Glutamatergic neuron (in vitro differentiated cells): ENCODE measurements around the gene GATA5. TPM values are rescaled to one million over a fixed set of nuclear protein-coding genes. Genes with fewer than 3 reads are reported as not detected.

Experiments used
- DNase-seq: peaks from one replicate; pipeline ENCODE4 v3.0.0; 2022
- H3K27ac Mint-ChIP-seq: one replicate; pipeline ENCODE4 v1.8.0; 2020; ENCODE audit warnings: mild to moderate bottlenecking, mixed read lengths, inconsistent platforms; ENCODE audit not compliant: unreplicated experiment
- H3K27me3 Mint-ChIP-seq: one replicate; pipeline ENCODE4 v1.8.0; 2020; ENCODE audit warnings: mild to moderate bottlenecking, moderate library complexity, mixed read lengths, inconsistent platforms; ENCODE audit not compliant: unreplicated experiment
- H3K36me3 Mint-ChIP-seq: one replicate; pipeline ENCODE4 v1.8.0; 2020; ENCODE audit warnings: mild to moderate bottlenecking, mixed read lengths, inconsistent platforms; ENCODE audit not compliant: unreplicated experiment
- H3K4me1 Mint-ChIP-seq: one replicate; pipeline ENCODE4 v1.8.0; 2020; ENCODE audit warnings: mild to moderate bottlenecking, low read depth, mixed read lengths, inconsistent platforms; ENCODE audit not compliant: unreplicated experiment
- H3K4me3 Mint-ChIP-seq: one replicate; pipeline ENCODE4 v1.8.0; 2020; ENCODE audit warnings: mild to moderate bottlenecking, mixed read lengths, inconsistent platforms; ENCODE audit not compliant: unreplicated experiment
- H3K9me3 Mint-ChIP-seq: one replicate; pipeline ENCODE4 v1.8.0; 2020; ENCODE audit warnings: mild to moderate bottlenecking, moderate library complexity, mixed read lengths, inconsistent platforms; ENCODE audit not compliant: unreplicated experiment
- total RNA-seq: library from RNA; stranded (reverse); fragmentation: NEBNext Ultra II Directional; extraction: Animal tissue kit (Norgen Biotek cat#: 25700); gene quantifications from one replicate; pipeline ENCODE4 v1.2.1, GENCODE V29; 2021; ENCODE audit not compliant: unreplicated experiment
- TF ChIP-seq, protein P1 (sequence below): fragments of 200-600 bp; sonication (generic); IDR thresholded peaks from one replicate; pipeline ENCODE4 v1.5.0; 2021; ENCODE audit not compliant: partially characterized antibody, unreplicated experiment

Gene GATA5
- total RNA-seq, 1 donor from 2014 or later: 1.3 TPM

DNA sequence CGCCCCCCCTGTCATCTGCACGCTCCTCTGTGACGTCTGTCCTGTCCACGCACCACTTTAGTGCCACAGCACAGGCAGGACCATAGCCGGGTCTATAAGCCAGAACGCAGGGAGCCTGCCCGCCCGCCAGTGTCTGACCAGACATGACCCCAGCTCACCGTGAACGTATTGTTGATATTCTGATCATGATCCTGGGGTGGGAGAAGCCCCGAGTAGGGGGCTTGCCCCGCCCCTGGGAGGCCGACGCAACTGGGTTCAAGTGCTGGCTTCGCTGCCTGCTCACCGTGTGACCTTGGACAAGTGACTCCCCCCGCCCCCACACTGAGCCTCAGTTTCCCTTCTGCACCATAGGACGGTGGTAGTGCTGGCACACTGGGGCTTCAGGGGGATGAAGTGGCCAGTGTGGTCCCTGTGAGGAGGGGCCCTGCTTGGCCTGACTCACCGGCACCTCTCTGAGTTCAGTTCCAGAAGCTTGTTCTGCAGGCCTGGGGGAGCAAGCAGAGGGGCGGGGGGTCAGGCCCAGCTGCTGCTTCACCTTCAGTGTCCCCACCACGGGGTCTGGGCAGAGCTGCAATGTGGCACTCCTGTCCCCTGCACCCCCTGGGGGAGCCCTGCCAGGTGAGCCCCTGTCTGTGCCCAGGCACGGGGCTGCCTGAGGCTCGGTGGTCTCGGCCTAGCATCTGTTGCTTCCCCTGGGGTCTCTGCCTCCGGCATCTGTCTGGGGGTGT is 57.6 kb downstream of the GATA5 start:
- no peak for DNase-seq
- Mint-ChIP-seq H3K27me3 (peaks cover 4% of the 10 kb centered on the region), H3K9me3 (peaks cover 6% of the 10 kb centered on the region), H3K36me3 (no peaks in the 10 kb centered on the region), H3K4me3 (no peak overlapping the region), H3K4me1 (no peaks in the 10 kb centered on the region), H3K27ac (no peak overlapping the region)
- TF ChIP-seq, protein P1, sequence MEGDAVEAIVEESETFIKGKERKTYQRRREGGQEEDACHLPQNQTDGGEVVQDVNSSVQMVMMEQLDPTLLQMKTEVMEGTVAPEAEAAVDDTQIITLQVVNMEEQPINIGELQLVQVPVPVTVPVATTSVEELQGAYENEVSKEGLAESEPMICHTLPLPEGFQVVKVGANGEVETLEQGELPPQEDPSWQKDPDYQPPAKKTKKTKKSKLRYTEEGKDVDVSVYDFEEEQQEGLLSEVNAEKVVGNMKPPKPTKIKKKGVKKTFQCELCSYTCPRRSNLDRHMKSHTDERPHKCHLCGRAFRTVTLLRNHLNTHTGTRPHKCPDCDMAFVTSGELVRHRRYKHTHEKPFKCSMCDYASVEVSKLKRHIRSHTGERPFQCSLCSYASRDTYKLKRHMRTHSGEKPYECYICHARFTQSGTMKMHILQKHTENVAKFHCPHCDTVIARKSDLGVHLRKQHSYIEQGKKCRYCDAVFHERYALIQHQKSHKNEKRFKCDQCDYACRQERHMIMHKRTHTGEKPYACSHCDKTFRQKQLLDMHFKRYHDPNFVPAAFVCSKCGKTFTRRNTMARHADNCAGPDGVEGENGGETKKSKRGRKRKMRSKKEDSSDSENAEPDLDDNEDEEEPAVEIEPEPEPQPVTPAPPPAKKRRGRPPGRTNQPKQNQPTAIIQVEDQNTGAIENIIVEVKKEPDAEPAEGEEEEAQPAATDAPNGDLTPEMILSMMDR: no peak

DNA sequence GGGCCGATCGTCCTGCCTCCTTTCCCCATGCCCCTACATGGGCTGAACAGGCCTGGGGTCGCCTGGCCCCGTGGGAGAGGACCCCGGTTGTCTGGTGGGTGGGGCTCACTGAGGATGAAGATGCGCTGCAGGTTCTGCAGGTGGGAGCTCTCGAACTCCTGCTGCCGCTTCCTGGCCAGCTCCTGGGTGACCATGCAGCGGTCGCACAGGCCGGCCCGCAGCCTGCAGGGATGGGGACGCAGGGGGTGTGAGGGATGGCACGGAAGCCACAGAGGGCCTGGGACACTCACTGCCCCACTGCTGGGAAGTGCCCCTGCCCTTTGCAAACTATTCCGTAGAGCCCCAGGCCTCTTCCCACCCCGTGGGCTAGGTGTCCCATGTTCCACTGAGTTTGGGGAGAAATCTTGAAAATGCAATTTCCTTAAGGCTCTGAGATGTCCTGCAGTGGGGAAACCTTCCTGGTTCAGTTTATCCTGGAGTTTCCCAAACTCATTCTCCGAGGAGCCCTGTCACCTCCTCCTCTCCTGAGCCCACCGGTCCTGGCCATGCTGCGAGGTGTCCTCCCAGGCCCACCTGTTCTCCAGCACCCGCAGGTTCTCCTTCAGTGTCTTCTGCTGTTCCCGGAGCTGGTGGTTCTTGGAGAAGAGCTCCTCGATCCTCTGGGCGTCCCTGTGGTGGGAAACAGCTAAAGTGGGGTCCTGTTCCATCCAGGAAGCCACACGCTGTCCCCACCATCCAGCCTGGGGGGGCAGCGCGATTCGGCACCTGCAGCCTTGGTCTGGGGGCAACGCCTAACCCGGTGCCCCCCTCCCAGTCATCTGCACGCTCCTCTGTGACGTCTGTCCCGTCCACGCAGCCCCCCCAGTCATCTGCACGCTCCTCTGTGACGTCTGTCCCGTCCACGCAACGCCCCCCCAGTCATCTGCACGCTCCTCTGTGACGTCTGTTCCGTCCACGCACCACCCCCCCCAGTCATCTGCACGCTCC is 58.9 kb downstream of the GATA5 start:
- H3K36me3 Mint-ChIP-seq: no peaks in the 10 kb centered on the region
- H3K27me3 Mint-ChIP-seq: peaks cover 5% of the 10 kb centered on the region
- H3K4me3 Mint-ChIP-seq: no peak overlapping the region
- H3K4me1 Mint-ChIP-seq: no peaks in the 10 kb centered on the region
- H3K27ac Mint-ChIP-seq: no peak overlapping the region
- H3K9me3 Mint-ChIP-seq: peaks cover 6% of the 10 kb centered on the region
- TF ChIP-seq, protein P1: no peak
- no peak for DNase-seq

DNA sequence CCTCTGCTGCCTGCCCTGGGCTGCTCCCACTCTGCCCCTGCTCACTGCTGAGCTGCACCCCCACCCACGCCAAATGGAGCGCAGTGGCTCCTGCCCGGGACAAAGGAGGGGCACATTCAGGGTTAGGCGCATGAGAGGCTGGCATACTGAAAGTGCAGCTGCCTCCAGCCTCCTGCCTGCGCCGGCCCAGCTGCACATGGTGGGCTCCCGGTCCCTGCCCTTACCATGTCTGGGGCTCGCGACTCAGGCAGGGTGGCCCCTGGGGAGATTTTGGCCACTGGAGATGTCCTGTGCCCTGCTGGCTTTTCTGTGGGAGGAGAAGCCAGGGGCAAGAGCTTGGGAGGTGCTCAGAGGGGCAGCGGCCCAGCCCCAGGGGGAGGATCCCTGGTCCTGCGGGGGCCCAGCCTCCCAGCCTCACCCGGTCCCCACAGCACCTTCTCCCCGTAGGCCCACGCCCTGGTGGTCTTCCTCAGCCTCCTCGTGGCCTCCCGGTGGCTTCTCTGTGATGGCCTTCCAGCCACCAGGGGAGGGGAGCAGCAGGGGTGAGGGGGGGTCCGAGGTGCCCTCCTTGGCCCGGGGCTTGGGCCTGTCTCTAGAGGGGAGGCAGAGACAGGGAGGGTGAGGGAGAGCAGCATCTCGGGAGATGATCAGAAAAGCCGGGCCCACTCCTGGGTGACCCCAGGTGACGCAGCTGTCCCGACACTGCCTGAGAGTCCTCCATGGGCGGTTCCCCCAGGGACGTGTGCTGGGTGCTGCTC is 60.3 kb downstream of the GATA5 start:
- Mint-ChIP-seq H3K27ac (no peak overlapping the region), H3K27me3 (peaks cover 5% of the 10 kb centered on the region), H3K4me1 (no peaks in the 10 kb centered on the region), H3K4me3 (no peak overlapping the region), H3K36me3 (no peaks in the 10 kb centered on the region), H3K9me3 (peaks cover 1% of the 10 kb centered on the region)
- DNase-seq: no peak
- TF ChIP-seq, protein P1: no peak

DNA sequence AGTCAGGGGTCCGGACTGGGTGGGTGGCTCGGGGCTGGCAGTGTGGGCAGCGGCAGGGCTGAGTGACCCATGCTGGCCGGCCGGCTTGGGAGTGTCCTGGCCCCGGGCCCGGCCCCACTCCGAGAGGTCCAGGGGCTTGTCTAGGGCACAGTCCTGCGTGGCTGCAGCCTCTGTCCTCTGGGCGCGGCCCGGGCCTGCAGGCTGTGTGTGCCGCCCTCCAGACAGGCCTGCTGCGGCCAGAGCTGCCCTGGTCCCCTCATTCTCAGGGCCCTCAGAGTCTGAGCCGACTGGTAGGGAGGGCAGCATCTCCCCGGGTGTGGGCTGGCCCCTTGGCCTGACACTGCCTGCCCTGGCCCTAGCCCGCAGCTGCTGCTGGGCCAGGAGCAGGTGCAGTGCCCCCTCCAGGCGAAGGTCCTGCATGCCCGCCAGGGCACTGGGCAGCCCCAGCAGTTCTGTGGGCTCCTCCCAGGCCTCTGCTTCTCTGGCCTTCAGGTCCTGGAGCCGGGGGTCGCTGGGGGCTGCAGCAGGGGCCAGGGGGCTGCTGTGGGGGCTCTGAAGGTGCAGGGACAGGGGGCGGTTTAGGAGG is 61.8 kb downstream of the GATA5 start:
- no peaks in the 10 kb centered on the region for H3K36me3 Mint-ChIP-seq
- H3K4me3 Mint-ChIP-seq: no peak overlapping the region
- no peak for DNase-seq
- H3K9me3 Mint-ChIP-seq: peaks cover 1% of the 10 kb centered on the region
- H3K27me3 Mint-ChIP-seq: peaks cover 2% of the 10 kb centered on the region
- no peak overlapping the region for H3K27ac Mint-ChIP-seq
- H3K4me1 Mint-ChIP-seq: peaks cover 3% of the 10 kb centered on the region
- TF ChIP-seq, protein P1: no peak

Other genes starting within 250 kb of the GATA5 start
- gene OSBPL2, start 237.5 kb downstream of the GATA5 start, total RNA-seq: 42.6 TPM
- gene ADRM1, start 173.0 kb downstream of the GATA5 start, total RNA-seq: 74.8 TPM
- 724 TPM for gene LAMA5, start 108.7 kb downstream of the GATA5 start, total RNA-seq
- 829 TPM for gene RPS21, start 88.9 kb downstream of the GATA5 start, total RNA-seq
- gene CABLES2, start 68.7 kb downstream of the GATA5 start, total RNA-seq: 25.3 TPM
- not detected for gene RBBP8NL, start 48.5 kb downstream of the GATA5 start, total RNA-seq
- 26.5 TPM for gene SLCO4A1, start 166.5 kb upstream of the GATA5 start, total RNA-seq
- gene NTSR1, start 232.8 kb upstream of the GATA5 start, total RNA-seq: 4.0 TPM